HFF-Myc (cell line): ENCODE measurements around the gene DLG1.

Experiments used
- DNase-seq: peaks from one replicate; pipeline ENCODE4 v3.0.0-alpha.2; 2011; ENCODE audit warnings: low read depth; ENCODE audit errors: extremely low read depth
- H3K4me3 ChIP-seq: replicated peaks from 2 replicates; pipeline ENCODE4 v1.5.1; 2011; ENCODE audit warnings: low read depth, mild to moderate bottlenecking, control low read depth, low read length
- TF ChIP-seq, protein P1 (sequence below): IDR thresholded peaks from 2 replicates; pipeline ENCODE4 v1.5.1; 2012; ENCODE audit warnings: mild to moderate bottlenecking, low read depth, low read length, control low read depth; ENCODE audit errors: missing control alignments

Gene DLG1

DNA sequence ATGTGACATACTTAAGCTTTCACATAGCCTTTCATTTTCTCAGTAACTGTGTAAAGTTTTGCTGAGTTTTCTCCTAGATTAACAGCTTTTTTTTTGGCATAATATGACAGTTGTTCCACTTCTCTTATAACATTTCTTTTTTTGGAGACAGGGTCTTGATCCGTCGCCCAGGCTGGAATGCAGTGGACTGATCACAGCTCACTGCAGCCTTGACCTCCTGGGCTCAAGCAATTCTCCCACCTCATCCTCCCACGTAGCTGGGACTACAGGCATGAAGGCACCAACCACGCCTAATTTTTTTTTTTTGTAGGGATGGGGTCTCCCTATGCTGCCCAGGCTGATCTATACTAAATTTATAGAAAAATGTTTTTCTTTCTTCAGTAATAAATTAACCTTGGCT is 30.1 kb downstream of the DLG1 start:
- TF ChIP-seq, protein P1, sequence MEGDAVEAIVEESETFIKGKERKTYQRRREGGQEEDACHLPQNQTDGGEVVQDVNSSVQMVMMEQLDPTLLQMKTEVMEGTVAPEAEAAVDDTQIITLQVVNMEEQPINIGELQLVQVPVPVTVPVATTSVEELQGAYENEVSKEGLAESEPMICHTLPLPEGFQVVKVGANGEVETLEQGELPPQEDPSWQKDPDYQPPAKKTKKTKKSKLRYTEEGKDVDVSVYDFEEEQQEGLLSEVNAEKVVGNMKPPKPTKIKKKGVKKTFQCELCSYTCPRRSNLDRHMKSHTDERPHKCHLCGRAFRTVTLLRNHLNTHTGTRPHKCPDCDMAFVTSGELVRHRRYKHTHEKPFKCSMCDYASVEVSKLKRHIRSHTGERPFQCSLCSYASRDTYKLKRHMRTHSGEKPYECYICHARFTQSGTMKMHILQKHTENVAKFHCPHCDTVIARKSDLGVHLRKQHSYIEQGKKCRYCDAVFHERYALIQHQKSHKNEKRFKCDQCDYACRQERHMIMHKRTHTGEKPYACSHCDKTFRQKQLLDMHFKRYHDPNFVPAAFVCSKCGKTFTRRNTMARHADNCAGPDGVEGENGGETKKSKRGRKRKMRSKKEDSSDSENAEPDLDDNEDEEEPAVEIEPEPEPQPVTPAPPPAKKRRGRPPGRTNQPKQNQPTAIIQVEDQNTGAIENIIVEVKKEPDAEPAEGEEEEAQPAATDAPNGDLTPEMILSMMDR: no peak
- H3K4me3 ChIP-seq: no peak overlapping the region

DNA sequence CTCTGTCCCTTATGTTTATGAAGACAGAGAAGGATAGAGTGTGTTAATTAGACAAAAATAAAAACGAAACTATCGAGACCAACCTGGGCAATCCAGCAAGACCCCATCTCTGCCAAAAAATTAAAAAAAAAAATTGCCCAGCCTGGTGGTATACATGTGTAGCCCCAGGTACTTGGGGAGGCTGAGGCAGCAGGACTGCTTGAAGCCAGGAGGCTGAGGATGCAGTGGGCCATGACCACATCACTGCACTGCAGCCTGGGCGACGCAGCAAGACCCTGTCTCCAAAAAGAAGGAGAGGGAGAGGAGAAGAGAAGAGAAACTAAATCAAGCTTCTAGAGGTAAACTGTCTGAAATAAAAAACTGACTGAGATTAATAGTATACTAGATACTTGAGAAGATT is 32.1 kb downstream of the DLG1 start:
- DNase-seq: no peak
- TF ChIP-seq, protein P1: no peak
- H3K4me3 ChIP-seq: no peak overlapping the region

More for the DNA sequence above, 30.1 kb downstream of the DLG1 start:
- no peak for DNase-seq

DNA sequence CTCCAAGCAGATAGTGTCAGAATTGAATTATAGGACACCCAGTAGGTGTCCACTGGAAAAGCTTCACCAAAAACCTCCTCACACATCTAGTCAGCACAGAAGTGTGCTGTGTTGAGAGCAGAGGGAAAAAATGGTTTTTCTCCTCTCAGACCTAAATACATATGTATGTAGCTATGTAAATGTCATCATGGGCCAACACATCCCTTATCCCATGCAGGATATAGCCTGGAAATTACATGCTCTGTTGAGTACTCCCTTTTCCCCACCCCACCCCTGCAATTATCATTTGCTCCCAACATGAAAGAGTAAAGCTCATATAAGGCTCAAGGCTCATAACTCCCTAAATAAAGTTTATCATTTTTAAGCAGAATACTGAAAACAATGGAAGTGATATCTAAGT is 35.7 kb downstream of the DLG1 start:
- DNase-seq: no peak
- TF ChIP-seq, protein P1: no peak

DNA sequence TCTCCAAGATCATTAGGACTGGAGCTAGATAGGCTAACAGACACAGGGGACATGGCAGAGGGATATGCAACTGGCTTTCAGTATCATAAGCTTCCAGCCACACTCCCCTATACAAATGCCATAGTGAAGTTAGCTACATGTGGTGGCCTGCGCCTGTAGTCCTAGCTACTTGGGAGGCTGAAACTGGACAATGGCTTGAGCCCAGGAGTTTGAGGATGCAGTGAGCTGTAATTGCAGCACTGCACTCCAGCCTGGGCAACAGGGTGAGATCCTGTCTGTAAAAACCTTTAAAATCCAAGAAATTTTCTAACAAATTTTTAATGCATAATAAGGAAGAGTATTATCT is 37.3 kb downstream of the DLG1 start:
- TF ChIP-seq, protein P1: no peak
- DNase-seq: no peak
- no peak overlapping the region for H3K4me3 ChIP-seq

More for the DNA sequence above, 35.7 kb downstream of the DLG1 start:
- no peak overlapping the region for H3K4me3 ChIP-seq

DNA sequence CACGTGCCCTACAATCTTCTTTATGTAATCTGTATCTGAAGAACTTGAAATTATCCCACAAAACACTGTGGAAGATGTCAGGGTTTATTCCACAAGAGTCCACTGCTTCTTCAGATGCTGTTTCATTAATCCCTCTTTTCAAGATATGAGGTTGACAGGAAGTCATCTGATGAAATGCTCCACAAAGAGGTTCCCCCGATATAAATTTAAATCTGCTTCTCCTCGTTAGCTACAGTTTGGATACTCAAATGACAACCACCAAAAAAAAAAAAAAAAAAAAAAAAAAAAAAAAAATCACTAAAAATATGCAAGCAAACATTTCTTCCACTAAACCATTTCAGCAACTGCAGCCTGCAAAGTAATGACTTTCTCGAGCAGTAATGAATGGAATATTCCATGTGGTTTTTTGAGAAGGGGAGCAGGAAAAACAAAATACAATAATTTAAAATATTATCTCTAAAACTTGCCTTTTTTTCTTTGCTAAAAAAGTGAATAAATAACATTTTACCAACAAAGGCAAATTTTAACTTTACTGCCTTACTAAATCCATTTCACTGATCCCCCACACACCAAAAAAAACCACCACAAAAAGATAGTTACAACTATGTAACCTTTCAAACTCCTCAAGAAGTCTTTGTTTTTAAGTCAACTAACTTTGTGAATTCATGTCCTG is 37.8 kb downstream of the DLG1 start:
- no peak for DNase-seq
- H3K4me3 ChIP-seq: no peak overlapping the region
- TF ChIP-seq, protein P1: no peak

DNA sequence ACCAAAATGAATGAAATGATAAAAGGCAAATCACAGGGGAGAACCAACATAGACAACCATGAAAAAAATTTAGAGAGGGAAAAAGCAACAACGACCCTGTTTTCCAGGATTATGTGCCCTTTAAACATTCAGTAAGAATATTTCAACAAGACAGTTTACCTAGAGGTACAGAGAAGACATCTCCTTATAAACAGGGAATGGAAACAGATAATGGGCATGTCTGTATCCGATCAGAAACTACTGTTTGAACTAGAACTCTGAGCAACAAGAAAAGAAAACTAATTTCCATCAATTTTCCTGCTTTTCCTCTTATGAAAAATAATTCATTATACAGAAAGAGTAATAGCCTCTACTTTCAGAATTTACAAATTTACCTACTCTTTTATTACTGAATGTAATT is 39.3 kb downstream of the DLG1 start:
- TF ChIP-seq, protein P1: no peak
- no peak for DNase-seq
- no peak overlapping the region for H3K4me3 ChIP-seq
